HepG2 (cell line): ENCODE measurements around the gene BRD2. TPM values are rescaled to one million over a fixed set of nuclear protein-coding genes. Genes with fewer than 3 reads are reported as not detected.
A peak's percentile ranks its signal among the peaks of the same experiment; 100 is the strongest.

Source experiments
- CBX2 ChIP-seq, 2 experiments: fragments of 200-600 bp in 1 of 2; sonication (generic); formaldehyde crosslinking in 1 of 2; IDR thresholded peaks; 2 replicates each; pipeline versions ENCODE4 v1.7.0 to v1.8.1; 2018 to 2022; ENCODE audit warnings: low read depth in 2 of 2, low read length in 1 of 2, mild to moderate bottlenecking in 1 of 2, missing genetic modification reagents in 1 of 2
- CEBPB ChIP-seq: IDR thresholded peaks from 2 replicates; pipeline ENCODE4 v1.6.1; 2011; ENCODE audit warnings: low read depth, low read length, improper control_type of control experiment, borderline replicate concordance
- EHMT2 ChIP-seq: fragments of 200-600 bp; sonication (generic); IDR thresholded peaks from 2 replicates; pipeline ENCODE4 v1.7.0; 2017; ENCODE audit warnings: antibody characterized with exemption, low read depth, low read length, borderline replicate concordance
- HOXA3 ChIP-seq: sonication (generic); formaldehyde crosslinking; IDR thresholded peaks from 2 replicates; pipeline ENCODE4 v1.5.0; 2020; ENCODE audit warnings: missing genetic modification reagents
- JUND ChIP-seq: sonication (generic); formaldehyde crosslinking; IDR thresholded peaks from 2 replicates; pipeline ENCODE4 v1.8.0; 2022; ENCODE audit warnings: mild to moderate bottlenecking, missing genetic modification reagents
- KMT2B ChIP-seq: IDR thresholded peaks from 2 replicates; pipeline ENCODE4 v1.6.1; 2016; ENCODE audit warnings: missing genetic modification reagents, missing compliant biosample characterization
- NBN ChIP-seq: fragments of 450-650 bp; conservative IDR thresholded peaks from 2 replicates; pipeline ENCODE4 v1.6.1; 2017
- NR2C2 ChIP-seq: sonication (generic); formaldehyde crosslinking; IDR thresholded peaks from 2 replicates; pipeline ENCODE4 v1.4.0; 2020; ENCODE audit warnings: missing genetic modification reagents, mild to moderate bottlenecking, moderate library complexity, borderline replicate concordance
- PHF21A ChIP-seq: sonication (generic); formaldehyde crosslinking; IDR thresholded peaks from 2 replicates; pipeline ENCODE4 v1.5.0; 2020; ENCODE audit warnings: mild to moderate bottlenecking, missing genetic modification reagents
- RXRB ChIP-seq: IDR thresholded peaks from 2 replicates; pipeline ENCODE4 v1.6.1; 2016; ENCODE audit warnings: borderline replicate concordance, missing genetic modification reagents, missing compliant biosample characterization
- SAFB2 ChIP-seq: sonication (generic); formaldehyde crosslinking; IDR thresholded peaks from 2 replicates; pipeline ENCODE4 v1.5.1; 2020; ENCODE audit warnings: missing genetic modification reagents, low read depth, mild to moderate bottlenecking, borderline replicate concordance
- SIN3A ChIP-seq: IDR thresholded peaks from 2 replicates; pipeline ENCODE4 v1.6.1; 2011; ENCODE audit warnings: low read depth, mild to moderate bottlenecking, control low read depth, low read length, borderline replicate concordance
- SMYD3 ChIP-seq: sonication (generic); formaldehyde crosslinking; IDR thresholded peaks from 2 replicates; pipeline ENCODE4 v1.8.1; 2023; ENCODE audit warnings: mild to moderate bottlenecking, missing genetic modification reagents
- THAP11 ChIP-seq: IDR thresholded peaks from 2 replicates; pipeline ENCODE4 v1.6.1; 2016; ENCODE audit warnings: missing biosample characterization, missing genetic modification reagents
- ZFY ChIP-seq: sonication (generic); formaldehyde crosslinking; IDR thresholded peaks from 2 replicates; pipeline ENCODE4 v1.4.0; 2020; ENCODE audit warnings: missing genetic modification reagents
- ZMYM3 ChIP-seq: sonication (generic); formaldehyde crosslinking; IDR thresholded peaks from 2 replicates; pipeline ENCODE4 v1.5.1; 2020; ENCODE audit warnings: mild to moderate bottlenecking, missing genetic modification reagents
- ZNF12 ChIP-seq: sonication (generic); formaldehyde crosslinking; IDR thresholded peaks from 2 replicates; pipeline ENCODE4 v1.5.0; 2020; ENCODE audit warnings: missing genetic modification reagents
- ZNF124 ChIP-seq: sonication (generic); formaldehyde crosslinking; IDR thresholded peaks from 2 replicates; pipeline ENCODE4 v1.4.0; 2020; ENCODE audit warnings: missing genetic modification reagents
- ZNF20 ChIP-seq: sonication (generic); formaldehyde crosslinking; IDR thresholded peaks from 2 replicates; pipeline ENCODE4 v1.4.0; 2020; ENCODE audit warnings: mild to moderate bottlenecking, moderate library complexity, missing genetic modification reagents
- ZNF253 ChIP-seq: sonication (generic); formaldehyde crosslinking; IDR thresholded peaks from 2 replicates; pipeline ENCODE4 v1.8.0; 2022; ENCODE audit warnings: mild to moderate bottlenecking, missing genetic modification reagents, borderline replicate concordance
- ZNF7 ChIP-seq: IDR thresholded peaks from 2 replicates; pipeline ENCODE4 v1.6.1; 2016; ENCODE audit warnings: missing biosample characterization, missing genetic modification reagents
- ZNF720 ChIP-seq: sonication (generic); formaldehyde crosslinking; IDR thresholded peaks from 2 replicates; pipeline ENCODE4 v1.4.0; 2020; ENCODE audit warnings: missing genetic modification reagents
- ZNF816 ChIP-seq: sonication (generic); formaldehyde crosslinking; IDR thresholded peaks from 2 replicates; pipeline ENCODE4 v1.8.0; 2022; ENCODE audit warnings: missing genetic modification reagents, mild to moderate bottlenecking, borderline replicate concordance
- polyA plus RNA-seq, 8 experiments: library from polyadenylated mRNA; depleted of rRNA in 3 of 8; stranded (reverse) in 7 of 8; unstranded in 1 of 8; fragments of >200 nt; fragmentation: Illumina TruSeq in 4 of 8; extraction: Trizol in 4 of 8; gene quantifications; 2 replicates each; pipeline versions ENCODE4 v1.2.1 to v1.2.3, GENCODE V29; 2011 to 2016; ENCODE audit warnings: low read depth in 4 of 8, missing spikeins in 1 of 8, mixed read lengths in 1 of 8; ENCODE audit not compliant: insufficient read depth in 1 of 8
- total RNA-seq, 5 experiments: library from RNA; depleted of rRNA; stranded (reverse); fragments of >200 nt; fragmentation: Illumina TruSeq; extraction: Trizol; gene quantifications; 2 replicates each; pipeline ENCODE4 v1.2.3, GENCODE V29; 2016; ENCODE audit warnings: low read depth in 1 of 5
- TF ChIP-seq, protein P1 (sequence below): fragments of 450-650 bp; IDR thresholded peaks from 2 replicates; pipeline ENCODE4 v1.6.1; 2016
- TF ChIP-seq, protein P2 (sequence below): sonication (generic); formaldehyde crosslinking; IDR thresholded peaks from 2 replicates; pipeline ENCODE4 v1.8.0; 2022; ENCODE audit warnings: mild to moderate bottlenecking, missing genetic modification reagents, borderline replicate concordance
- TF ChIP-seq, protein P3 (sequence below): sonication (generic); formaldehyde crosslinking; IDR thresholded peaks from 2 replicates; pipeline ENCODE4 v1.8.1; 2023; ENCODE audit warnings: mild to moderate bottlenecking, missing genetic modification reagents, borderline replicate concordance
- TF ChIP-seq, protein P4 (sequence below): IDR thresholded peaks from 2 replicates; pipeline ENCODE4 v1.6.1; 2016; ENCODE audit warnings: control low read depth

The BRD2 gene
- total and polyA plus RNA-seq, 2 of the 13 experiments (the other 11 are each of a cell fraction or from before 2014, with no cell fraction given) = 143 to 202 TPM

DNA sequence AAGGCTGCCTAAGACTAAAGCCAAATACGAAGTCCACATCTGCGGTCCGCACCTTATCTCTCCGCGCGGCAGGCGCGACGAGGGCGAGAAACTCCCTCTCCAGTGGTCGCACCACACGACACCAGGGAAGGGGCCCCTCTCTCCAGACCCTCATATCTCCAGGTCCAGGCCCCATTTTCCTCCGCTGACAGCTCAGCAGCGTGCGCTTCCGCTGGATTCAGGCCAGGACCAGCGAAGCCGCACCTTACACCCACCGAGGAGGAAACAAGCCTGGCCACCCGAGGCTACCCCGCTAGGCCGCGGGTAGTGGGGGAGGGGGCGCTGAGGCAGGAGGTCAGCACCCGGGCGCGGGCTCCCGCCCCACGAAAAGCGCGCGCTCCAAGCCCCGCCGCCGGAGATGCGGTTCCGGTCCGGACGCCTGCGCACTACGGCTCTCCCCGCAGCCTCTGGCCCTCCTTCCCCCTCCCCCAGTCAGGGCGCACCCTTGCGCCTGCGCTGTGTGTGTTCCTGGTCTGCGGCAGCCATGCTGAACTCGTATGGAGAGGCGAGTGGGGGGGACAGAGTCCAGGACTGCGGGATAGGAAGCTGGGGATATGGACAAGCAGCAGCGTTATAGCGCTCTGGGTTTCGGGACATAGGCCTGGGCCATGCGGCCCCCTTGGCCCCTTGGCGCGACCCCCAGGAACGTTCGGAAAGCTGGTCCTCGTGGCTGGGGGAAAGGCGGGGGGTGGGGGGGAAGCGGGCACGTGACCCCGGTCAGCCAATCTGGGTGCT is at the start of gene BRD2 (continued):
- TF ChIP-seq CBX2 (IDR thresholded peaks at IDR 0.05; ENCODE audit: low read depth, low read length) (no peak), CBX2 (CRISPR knock-in tag; IDR thresholded peaks at IDR 0.05; ENCODE audit: low read depth) (peak; percentile 95; the same call in 1 of the 2 replicates), ZNF7 (no peak), NR2C2 (CRISPR knock-in tag) (peak; percentile 68; the same call in 1 of the 2 replicates), NBN (no peak), CEBPB (no peak), ZNF720 (no peak), PHF21A (CRISPR knock-in tag) (peak; percentile 92), SIN3A (peak; percentile 89; the same call in 1 of the 2 replicates), ZMYM3 (CRISPR knock-in tag) (peak; percentile 70; the same call in 1 of the 2 replicates), ZNF124 (CRISPR knock-in tag) (peak; percentile 87), RXRB (peak; percentile 86), JUND (CRISPR knock-in tag) (peak; percentile 56), ZNF20 (CRISPR knock-in tag) (no peak), EHMT2 (no peak), ZFY (CRISPR knock-in tag) (peak; percentile 99), THAP11 (CRISPR knock-in tag) (peak; percentile 76), HOXA3 (CRISPR knock-in tag) (peak; percentile 90), ZNF12 (CRISPR knock-in tag) (peak; percentile 57; the same call in 1 of the 2 replicates), KMT2B (peak; percentile 89; the same call in 1 of the 2 replicates), SAFB2 (CRISPR knock-in tag) (peak; percentile 84), SMYD3 (CRISPR knock-in tag) (peak; percentile 94), ZNF253 (CRISPR knock-in tag) (peak; percentile 99; the same call in 1 of the 2 replicates), ZNF816 (CRISPR knock-in tag) (peak; percentile 92; the same call in 1 of the 2 replicates)
- TF ChIP-seq, protein P1, sequence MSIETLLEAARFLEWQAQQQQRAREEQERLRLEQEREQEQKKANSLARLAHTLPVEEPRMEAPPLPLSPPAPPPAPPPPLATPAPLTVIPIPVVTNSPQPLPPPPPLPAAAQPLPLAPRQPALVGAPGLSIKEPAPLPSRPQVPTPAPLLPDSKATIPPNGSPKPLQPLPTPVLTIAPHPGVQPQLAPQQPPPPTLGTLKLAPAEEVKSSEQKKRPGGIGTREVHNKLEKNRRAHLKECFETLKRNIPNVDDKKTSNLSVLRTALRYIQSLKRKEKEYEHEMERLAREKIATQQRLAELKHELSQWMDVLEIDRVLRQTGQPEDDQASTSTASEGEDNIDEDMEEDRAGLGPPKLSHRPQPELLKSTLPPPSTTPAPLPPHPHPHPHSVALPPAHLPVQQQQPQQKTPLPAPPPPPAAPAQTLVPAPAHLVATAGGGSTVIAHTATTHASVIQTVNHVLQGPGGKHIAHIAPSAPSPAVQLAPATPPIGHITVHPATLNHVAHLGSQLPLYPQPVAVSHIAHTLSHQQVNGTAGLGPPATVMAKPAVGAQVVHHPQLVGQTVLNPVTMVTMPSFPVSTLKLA = peak; percentile 35; the same call in 1 of the 2 replicates
- TF ChIP-seq, protein P2, sequence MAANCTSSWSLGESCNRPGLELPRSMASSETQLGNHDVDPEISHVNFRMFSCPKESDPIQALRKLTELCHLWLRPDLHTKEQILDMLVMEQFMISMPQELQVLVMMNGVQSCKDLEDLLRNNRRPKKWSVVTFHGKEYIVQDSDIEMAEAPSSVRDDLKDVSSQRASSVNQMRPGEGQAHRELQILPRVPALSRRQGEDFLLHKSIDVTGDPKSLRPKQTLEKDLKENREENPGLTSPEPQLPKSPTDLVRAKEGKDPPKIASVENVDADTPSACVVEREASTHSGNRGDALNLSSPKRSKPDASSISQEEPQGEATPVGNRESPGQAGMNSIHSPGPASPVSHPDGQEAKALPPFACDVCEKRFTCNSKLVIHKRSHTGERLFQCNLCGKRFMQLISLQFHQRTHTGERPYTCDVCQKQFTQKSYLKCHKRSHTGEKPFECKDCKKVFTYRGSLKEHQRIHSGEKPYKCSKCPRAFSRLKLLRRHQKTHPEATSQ (CRISPR knock-in tag) = 0 out of 2 replicates have a peak, but pooled peaks have one; percentile 49
- TF ChIP-seq, protein P3, sequence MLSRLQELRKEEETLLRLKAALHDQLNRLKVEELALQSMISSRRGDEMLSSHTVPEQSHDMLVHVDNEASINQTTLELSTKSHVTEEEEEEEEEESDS (CRISPR knock-in tag) = peak; percentile 91
- TF ChIP-seq, protein P4, sequence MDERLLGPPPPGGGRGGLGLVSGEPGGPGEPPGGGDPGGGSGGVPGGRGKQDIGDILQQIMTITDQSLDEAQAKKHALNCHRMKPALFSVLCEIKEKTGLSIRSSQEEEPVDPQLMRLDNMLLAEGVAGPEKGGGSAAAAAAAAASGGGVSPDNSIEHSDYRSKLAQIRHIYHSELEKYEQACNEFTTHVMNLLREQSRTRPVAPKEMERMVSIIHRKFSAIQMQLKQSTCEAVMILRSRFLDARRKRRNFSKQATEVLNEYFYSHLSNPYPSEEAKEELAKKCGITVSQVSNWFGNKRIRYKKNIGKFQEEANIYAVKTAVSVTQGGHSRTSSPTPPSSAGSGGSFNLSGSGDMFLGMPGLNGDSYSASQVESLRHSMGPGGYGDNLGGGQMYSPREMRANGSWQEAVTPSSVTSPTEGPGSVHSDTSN (CRISPR knock-in tag) = 0 out of 2 replicates have a peak, but pooled peaks have one; percentile 36
